ENCODE data around the gene EGFR.
A peak's percentile ranks its signal among the peaks of the same experiment; 100 is the strongest.

EGFR gene

GRCh38 chr7:55223023-55223422 is 204.2 kb downstream of the EGFR start:
- H3K18ac ChIP-seq (ENCODE audit: low read length) = peak overlapping the region; percentile 70
- H3K23ac ChIP-seq (ENCODE audit: low read depth, low read length, poor library complexity) = peak overlapping the region; percentile 68
- peak overlapping the region; percentile 91 for H2BK5ac ChIP-seq (ENCODE audit: low read length)
- WGBS, 2 donors (ENCODE audit: extremely low coverage in 2 of 2, insufficient read length in 2 of 2, insufficient replicate concordance in 1 of 2) = no CpG with 5 or more reads among the region's 9 CpGs
- H3K4me2 ChIP-seq (ENCODE audit: insufficient read depth, low read length, poor library complexity, severe bottlenecking) = no peak overlapping the region
- no peak overlapping the region for H3K4ac ChIP-seq (ENCODE audit: low read length)
- H3K4me1 ChIP-seq (ENCODE audit: control insufficient read depth in 2 of 2, insufficient read depth in 1 of 2, low read depth in 1 of 2, low read length in 2 of 2) = peaks cover 0 to 6% of the 10 kb centered on the region in 2 donors
- H2AK5ac ChIP-seq (ENCODE audit: low read depth, low read length) = no peak overlapping the region
- no peak overlapping the region for H3K27ac ChIP-seq (replicated peaks; ENCODE audit: low read length)
- no peak overlapping the region for H4K8ac ChIP-seq (ENCODE audit: low read depth, low read length)
- no peaks in the 10 kb centered on the region for H3K9me3 ChIP-seq (replicated peaks in 1 of 2; ENCODE audit: control insufficient read depth in 2 of 2, insufficient read depth in 1 of 2, low read depth in 1 of 2, low read length in 2 of 2)
- H3K14ac ChIP-seq (ENCODE audit: low read length) = no peak overlapping the region
- no peaks in the 10 kb centered on the region for H3K79me1 ChIP-seq (ENCODE audit: low read depth, low read length)
- H2BK15ac ChIP-seq (ENCODE audit: low read length) = no peak overlapping the region
- H2BK12ac ChIP-seq (ENCODE audit: low read length) = no peak overlapping the region
- no peak overlapping the region for H4K91ac ChIP-seq (ENCODE audit: low read depth, low read length, poor library complexity)
- no peak for DNase-seq (ENCODE audit: low spot score)
- H3K9ac ChIP-seq (ENCODE audit: low read depth, low read length, poor library complexity) = no peak overlapping the region
- H2AFZ ChIP-seq (ENCODE audit: low read length) = peak overlapping the region; percentile 39
- no peak overlapping the region for H3K4me3 ChIP-seq (ENCODE audit: low read length in 2 of 2)
- no peaks in the 10 kb centered on the region for H3K27me3 ChIP-seq (ENCODE audit: control insufficient read depth in 3 of 3, insufficient read depth in 3 of 3, low read depth in 1 of 3, low read length in 3 of 3)
- H3K36me3 ChIP-seq (replicated peaks in 1 of 2; ENCODE audit: control insufficient read depth in 2 of 2, insufficient read depth in 2 of 2, low read length in 2 of 2) = no peaks in the 10 kb centered on the region
- H2BK120ac ChIP-seq (ENCODE audit: low read depth, low read length) = peak overlapping the region; percentile 16

GRCh38 chr7:55224111-55224510 is 205.3 kb downstream of the EGFR start:
- H3K18ac ChIP-seq (ENCODE audit: low read length) = peak overlapping the region; percentile 44
- H3K27me3 ChIP-seq (ENCODE audit: control insufficient read depth in 3 of 3, insufficient read depth in 3 of 3, low read depth in 1 of 3, low read length in 3 of 3) = no peaks in the 10 kb centered on the region
- H4K8ac ChIP-seq (ENCODE audit: low read depth, low read length) = no peak overlapping the region
- H3K9me3 ChIP-seq (replicated peaks in 1 of 2; ENCODE audit: control insufficient read depth in 2 of 2, insufficient read depth in 1 of 2, low read depth in 1 of 2, low read length in 2 of 2) = no peaks in the 10 kb centered on the region
- H3K27ac ChIP-seq (replicated peaks; ENCODE audit: low read length) = no peak overlapping the region
- WGBS, 2 donors (ENCODE audit: extremely low coverage in 2 of 2, insufficient read length in 2 of 2, insufficient replicate concordance in 1 of 2) = no CpG with 5 or more reads among the region's 5 CpGs
- no peak overlapping the region for H3K9ac ChIP-seq (ENCODE audit: low read depth, low read length, poor library complexity)
- H3K14ac ChIP-seq (ENCODE audit: low read length) = no peak overlapping the region
- no peak overlapping the region for H3K4ac ChIP-seq (ENCODE audit: low read length)
- no peaks in the 10 kb centered on the region for H3K79me1 ChIP-seq (ENCODE audit: low read depth, low read length)
- H3K4me1 ChIP-seq (ENCODE audit: control insufficient read depth in 2 of 2, insufficient read depth in 1 of 2, low read depth in 1 of 2, low read length in 2 of 2) = peaks cover 0 to 6% of the 10 kb centered on the region in 2 donors
- no peaks in the 10 kb centered on the region for H3K36me3 ChIP-seq (replicated peaks in 1 of 2; ENCODE audit: control insufficient read depth in 2 of 2, insufficient read depth in 2 of 2, low read length in 2 of 2)
- H3K4me3 ChIP-seq (ENCODE audit: low read length in 2 of 2) = no peak overlapping the region
- no peak overlapping the region for H2BK12ac ChIP-seq (ENCODE audit: low read length)
- H3K23ac ChIP-seq (ENCODE audit: low read depth, low read length, poor library complexity) = no peak overlapping the region
- no peak for DNase-seq (ENCODE audit: low spot score)
- H3K4me2 ChIP-seq (ENCODE audit: insufficient read depth, low read length, poor library complexity, severe bottlenecking) = no peak overlapping the region
- H2AFZ ChIP-seq (ENCODE audit: low read length) = no peak overlapping the region
- H4K91ac ChIP-seq (ENCODE audit: low read depth, low read length, poor library complexity) = no peak overlapping the region
- peak overlapping the region; percentile 74 for H2BK15ac ChIP-seq (ENCODE audit: low read length)
- H2AK5ac ChIP-seq (ENCODE audit: low read depth, low read length) = no peak overlapping the region
- H2BK120ac ChIP-seq (ENCODE audit: low read depth, low read length) = no peak overlapping the region
- H2BK5ac ChIP-seq (ENCODE audit: low read length) = no peak overlapping the region

GRCh38 chr7:55224810-55225209 is 206.0 kb downstream of the EGFR start:
- Histone ChIP-seq H4K8ac (ENCODE audit: low read depth, low read length) (no peak overlapping the region), H2BK5ac (ENCODE audit: low read length) (no peak overlapping the region), H3K27me3 (ENCODE audit: control insufficient read depth in 3 of 3, insufficient read depth in 3 of 3, low read depth in 1 of 3, low read length in 3 of 3) (no peaks in the 10 kb centered on the region), H2BK15ac (ENCODE audit: low read length) (no peak overlapping the region), H3K18ac (ENCODE audit: low read length) (no peak overlapping the region), H3K36me3 (replicated peaks in 1 of 2; ENCODE audit: control insufficient read depth in 2 of 2, insufficient read depth in 2 of 2, low read length in 2 of 2) (no peaks in the 10 kb centered on the region), H2BK12ac (ENCODE audit: low read length) (no peak overlapping the region), H3K79me1 (ENCODE audit: low read depth, low read length) (no peaks in the 10 kb centered on the region), H2BK120ac (ENCODE audit: low read depth, low read length) (no peak overlapping the region), H3K4me1 (ENCODE audit: control insufficient read depth in 2 of 2, insufficient read depth in 1 of 2, low read depth in 1 of 2, low read length in 2 of 2) (peaks cover 0 to 6% of the 10 kb centered on the region in 2 donors), H3K9ac (ENCODE audit: low read depth, low read length, poor library complexity) (no peak overlapping the region), H3K4me3 (ENCODE audit: low read length in 2 of 2) (no peak overlapping the region), H2AK5ac (ENCODE audit: low read depth, low read length) (no peak overlapping the region), H3K4me2 (ENCODE audit: insufficient read depth, low read length, poor library complexity, severe bottlenecking) (no peak overlapping the region), H3K23ac (ENCODE audit: low read depth, low read length, poor library complexity) (no peak overlapping the region), H3K4ac (ENCODE audit: low read length) (no peak overlapping the region), H4K91ac (ENCODE audit: low read depth, low read length, poor library complexity) (no peak overlapping the region), H2AFZ (ENCODE audit: low read length) (no peak overlapping the region), H3K27ac (replicated peaks; ENCODE audit: low read length) (no peak overlapping the region), H3K14ac (ENCODE audit: low read length) (no peak overlapping the region), H3K9me3 (replicated peaks in 1 of 2; ENCODE audit: control insufficient read depth in 2 of 2, insufficient read depth in 1 of 2, low read depth in 1 of 2, low read length in 2 of 2) (no peaks in the 10 kb centered on the region)
- DNase-seq (ENCODE audit: low spot score) = no peak
- WGBS, 2 donors (ENCODE audit: extremely low coverage in 2 of 2, insufficient read length in 2 of 2, insufficient replicate concordance in 1 of 2) = no CpG with 5 or more reads among the region's 2 CpGs

- Histone ChIP-seq H3K27ac (replicated peaks; ENCODE audit: low read length) (no peak overlapping the region), H2AK5ac (ENCODE audit: low read depth, low read length) (no peak overlapping the region), H3K79me1 (ENCODE audit: low read depth, low read length) (no peaks in the 10 kb centered on the region), H3K4me1 (ENCODE audit: control insufficient read depth in 2 of 2, insufficient read depth in 1 of 2, low read depth in 1 of 2, low read length in 2 of 2) (peaks cover 0 to under 1% of the 10 kb centered on the region in 2 donors), H3K36me3 (replicated peaks in 1 of 2; ENCODE audit: control insufficient read depth in 2 of 2, insufficient read depth in 2 of 2, low read length in 2 of 2) (no peaks in the 10 kb centered on the region), H3K9ac (ENCODE audit: low read depth, low read length, poor library complexity) (no peak overlapping the region), H3K4ac (ENCODE audit: low read length) (no peak overlapping the region), H2BK15ac (ENCODE audit: low read length) (no peak overlapping the region), H2BK5ac (ENCODE audit: low read length) (no peak overlapping the region), H2AFZ (ENCODE audit: low read length) (no peak overlapping the region), H3K4me3 (ENCODE audit: low read length in 2 of 2) (no peak overlapping the region), H4K91ac (ENCODE audit: low read depth, low read length, poor library complexity) (no peak overlapping the region), H3K27me3 (ENCODE audit: control insufficient read depth in 3 of 3, insufficient read depth in 3 of 3, low read depth in 1 of 3, low read length in 3 of 3) (peaks cover 0 to 12% (median 0%) of the 10 kb centered on the region in 3 experiments), H3K23ac (ENCODE audit: low read depth, low read length, poor library complexity) (no peak overlapping the region), H4K8ac (ENCODE audit: low read depth, low read length) (no peak overlapping the region), H2BK12ac (ENCODE audit: low read length) (no peak overlapping the region), H3K9me3 (replicated peaks in 1 of 2; ENCODE audit: control insufficient read depth in 2 of 2, insufficient read depth in 1 of 2, low read depth in 1 of 2, low read length in 2 of 2) (no peaks in the 10 kb centered on the region), H3K18ac (ENCODE audit: low read length) (no peak overlapping the region), H3K4me2 (ENCODE audit: insufficient read depth, low read length, poor library complexity, severe bottlenecking) (no peak overlapping the region), H2BK120ac (ENCODE audit: low read depth, low read length) (no peak overlapping the region), H3K14ac (ENCODE audit: low read length) (no peak overlapping the region)
- no peak for DNase-seq (ENCODE audit: low spot score)
- WGBS, 2 donors (ENCODE audit: extremely low coverage in 2 of 2, insufficient read length in 2 of 2, insufficient replicate concordance in 1 of 2) = no CpG with 5 or more reads among the region's 1 CpG
Observed at GRCh38 chr7:55230014-55230413, 211.2 kb downstream of the EGFR start.
